HepG2 (cell line): ENCODE data around the gene KHK. TPM values are rescaled to one million over a fixed set of nuclear protein-coding genes. Genes with fewer than 3 reads are reported as not detected.

Experiments
- ATRX ChIP-seq: sonication (generic); formaldehyde crosslinking; IDR thresholded peaks from 2 replicates; pipeline ENCODE4 v1.4.0; 2020; ENCODE audit warnings: missing genetic modification reagents, borderline replicate concordance
- ISL2 ChIP-seq: sonication (generic); formaldehyde crosslinking; IDR thresholded peaks from 2 replicates; pipeline ENCODE4 v1.5.0; 2020; ENCODE audit warnings: missing genetic modification reagents
- KLF15 ChIP-seq: sonication (generic); formaldehyde crosslinking; IDR thresholded peaks from 2 replicates; pipeline ENCODE4 v1.8.1; 2023; ENCODE audit warnings: borderline replicate concordance, mild to moderate bottlenecking, inconsistent platforms, missing genetic modification reagents, mixed read lengths
- MIER2 ChIP-seq: IDR thresholded peaks from 2 replicates; pipeline ENCODE4 v1.6.1; 2016; ENCODE audit warnings: missing biosample characterization, missing genetic modification reagents
- POLR2A ChIP-seq, 2 experiments: IDR thresholded peaks; 2 replicates each; pipeline ENCODE4 v1.6.1; 2011; ENCODE audit warnings: low read depth in 2 of 2, low read length in 2 of 2, mild to moderate bottlenecking in 1 of 2, moderate library complexity in 1 of 2; ENCODE audit not compliant: insufficient read depth in 1 of 2
- TP53 ChIP-seq: sonication (generic); formaldehyde crosslinking; conservative IDR thresholded peaks from 2 replicates; pipeline ENCODE4 v1.4.0; 2020; ENCODE audit warnings: missing genetic modification reagents
- ZNF33A ChIP-seq: sonication (generic); formaldehyde crosslinking; IDR thresholded peaks from 2 replicates; pipeline ENCODE4 v1.5.1; 2020; ENCODE audit warnings: missing genetic modification reagents, mild to moderate bottlenecking, moderate library complexity, borderline replicate concordance
- ZNF652 ChIP-seq: IDR thresholded peaks from 2 replicates; pipeline ENCODE4 v1.6.1; 2016; ENCODE audit warnings: low read depth, borderline replicate concordance
- polyA plus RNA-seq, 8 experiments: library from polyadenylated mRNA; depleted of rRNA in 3 of 8; stranded (reverse) in 7 of 8; unstranded in 1 of 8; fragments of >200 nt; fragmentation: Illumina TruSeq in 4 of 8; extraction: Trizol in 4 of 8; gene quantifications; 2 replicates each; pipeline versions ENCODE4 v1.2.1 to v1.2.3, GENCODE V29; 2011 to 2016; ENCODE audit warnings: low read depth in 4 of 8, missing spikeins in 1 of 8, mixed read lengths in 1 of 8; ENCODE audit not compliant: insufficient read depth in 1 of 8
- total RNA-seq, 5 experiments: library from RNA; depleted of rRNA; stranded (reverse); fragments of >200 nt; fragmentation: Illumina TruSeq; extraction: Trizol; gene quantifications; 2 replicates each; pipeline ENCODE4 v1.2.3, GENCODE V29; 2016; ENCODE audit warnings: low read depth in 1 of 5
- TF ChIP-seq, protein P1 (sequence below): fragments of 450-650 bp; IDR thresholded peaks from 2 replicates; pipeline ENCODE4 v1.6.1; 2017
- TF ChIP-seq, protein P2 (sequence below): sonication (generic); formaldehyde crosslinking; IDR thresholded peaks from 2 replicates; pipeline ENCODE4 v1.5.0; 2020; ENCODE audit warnings: mild to moderate bottlenecking, missing genetic modification reagents, borderline replicate concordance
- TF ChIP-seq, protein P3 (sequence below): sonication (generic); formaldehyde crosslinking; IDR thresholded peaks from 2 replicates; pipeline ENCODE4 v1.9.0; 2021; ENCODE audit warnings: mild to moderate bottlenecking, missing genetic modification reagents
- TF ChIP-seq, protein P4 (sequence below): sonication (generic); formaldehyde crosslinking; IDR thresholded peaks from 2 replicates; pipeline ENCODE4 v1.5.1; 2020; ENCODE audit warnings: mild to moderate bottlenecking, missing genetic modification reagents, borderline replicate concordance

Gene KHK
- total and polyA plus RNA-seq, 2 of the 13 experiments (the other 11 are each of a cell fraction or from before 2014, with no cell fraction given), result 40.9 to 99.2 TPM

DNA sequence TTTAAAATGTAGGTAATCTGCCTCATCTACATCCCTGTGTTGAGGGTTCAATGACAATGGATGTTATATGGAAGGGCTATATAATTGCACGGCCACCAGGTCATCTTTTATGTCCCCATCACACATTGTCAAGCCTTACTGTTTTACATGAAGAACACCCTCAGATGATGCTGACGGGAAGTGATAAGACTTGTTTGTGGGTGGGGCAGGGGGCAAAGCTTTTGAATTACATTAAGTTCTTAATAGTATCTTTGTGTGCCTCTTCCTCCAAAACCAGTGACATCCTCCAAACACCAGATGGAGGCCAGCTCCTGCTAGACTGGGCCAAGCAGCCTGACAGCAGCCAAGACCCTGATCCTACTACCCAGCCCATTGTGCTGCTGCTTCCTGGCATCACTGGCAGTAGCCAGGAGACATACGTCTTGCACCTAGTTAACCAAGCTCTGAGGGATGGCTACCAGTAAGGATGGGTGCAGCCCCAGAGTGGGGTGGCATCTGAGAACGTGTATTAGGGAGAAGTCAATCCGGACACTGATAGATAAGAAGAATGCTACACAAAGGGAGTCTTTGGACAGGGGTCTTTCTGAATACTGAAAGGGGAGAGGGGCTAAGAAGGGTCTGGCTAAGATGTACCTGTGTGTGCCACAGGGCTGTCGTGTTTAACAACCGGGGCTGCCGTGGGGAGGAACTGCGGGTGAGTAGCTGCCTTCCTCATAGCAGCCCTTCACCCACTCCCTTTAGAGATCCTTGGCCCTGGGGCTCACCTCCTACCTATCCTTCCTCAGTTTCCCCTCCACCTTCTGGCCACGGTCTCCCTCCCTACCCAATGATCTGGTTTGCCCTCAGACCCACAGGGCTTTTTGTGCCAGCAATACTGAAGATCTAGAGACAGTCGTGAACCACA lies 42.3 kb downstream of the KHK start (continued):
- TF ChIP-seq, protein P1, sequence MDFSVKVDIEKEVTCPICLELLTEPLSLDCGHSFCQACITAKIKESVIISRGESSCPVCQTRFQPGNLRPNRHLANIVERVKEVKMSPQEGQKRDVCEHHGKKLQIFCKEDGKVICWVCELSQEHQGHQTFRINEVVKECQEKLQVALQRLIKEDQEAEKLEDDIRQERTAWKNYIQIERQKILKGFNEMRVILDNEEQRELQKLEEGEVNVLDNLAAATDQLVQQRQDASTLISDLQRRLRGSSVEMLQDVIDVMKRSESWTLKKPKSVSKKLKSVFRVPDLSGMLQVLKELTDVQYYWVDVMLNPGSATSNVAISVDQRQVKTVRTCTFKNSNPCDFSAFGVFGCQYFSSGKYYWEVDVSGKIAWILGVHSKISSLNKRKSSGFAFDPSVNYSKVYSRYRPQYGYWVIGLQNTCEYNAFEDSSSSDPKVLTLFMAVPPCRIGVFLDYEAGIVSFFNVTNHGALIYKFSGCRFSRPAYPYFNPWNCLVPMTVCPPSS, result no peak
- TF ChIP-seq KLF15 (no peak), ATRX (CRISPR knock-in tag) (no peak), POLR2A (IDR thresholded peaks at IDR 0.05; ENCODE audit: insufficient read depth in 1 of 2, low read depth in 2 of 2, low read length in 2 of 2) (peak in 1 of 2 experiments; percentile 53; a peak in 2 of 4 replicates), ISL2 (no peak), ZNF652 (CRISPR knock-in tag) (no peak), MIER2 (no peak), ZNF33A (CRISPR knock-in tag) (no peak), TP53 (CRISPR knock-in tag) (no peak)
- TF ChIP-seq, protein P2, sequence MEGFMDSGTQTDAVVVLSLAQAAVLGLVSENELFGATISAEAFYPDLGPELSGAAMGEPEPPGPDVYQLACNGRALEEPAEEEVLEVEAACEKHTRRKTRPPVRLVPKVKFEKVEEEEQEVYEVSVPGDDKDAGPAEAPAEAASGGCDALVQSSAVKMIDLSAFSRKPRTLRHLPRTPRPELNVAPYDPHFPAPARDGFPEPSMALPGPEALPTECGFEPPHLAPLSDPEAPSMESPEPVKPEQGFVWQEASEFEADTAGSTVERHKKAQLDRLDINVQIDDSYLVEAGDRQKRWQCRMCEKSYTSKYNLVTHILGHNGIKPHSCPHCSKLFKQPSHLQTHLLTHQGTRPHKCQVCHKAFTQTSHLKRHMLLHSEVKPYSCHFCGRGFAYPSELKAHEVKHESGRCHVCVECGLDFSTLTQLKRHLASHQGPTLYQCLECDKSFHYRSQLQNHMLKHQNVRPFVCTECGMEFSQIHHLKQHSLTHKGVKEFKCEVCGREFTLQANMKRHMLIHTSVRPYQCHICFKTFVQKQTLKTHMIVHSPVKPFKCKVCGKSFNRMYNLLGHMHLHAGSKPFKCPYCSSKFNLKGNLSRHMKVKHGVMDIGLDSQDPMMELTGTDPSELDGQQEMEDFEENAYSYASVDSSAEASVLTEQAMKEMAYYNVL (CRISPR knock-in tag), result no peak
- TF ChIP-seq, protein P3, sequence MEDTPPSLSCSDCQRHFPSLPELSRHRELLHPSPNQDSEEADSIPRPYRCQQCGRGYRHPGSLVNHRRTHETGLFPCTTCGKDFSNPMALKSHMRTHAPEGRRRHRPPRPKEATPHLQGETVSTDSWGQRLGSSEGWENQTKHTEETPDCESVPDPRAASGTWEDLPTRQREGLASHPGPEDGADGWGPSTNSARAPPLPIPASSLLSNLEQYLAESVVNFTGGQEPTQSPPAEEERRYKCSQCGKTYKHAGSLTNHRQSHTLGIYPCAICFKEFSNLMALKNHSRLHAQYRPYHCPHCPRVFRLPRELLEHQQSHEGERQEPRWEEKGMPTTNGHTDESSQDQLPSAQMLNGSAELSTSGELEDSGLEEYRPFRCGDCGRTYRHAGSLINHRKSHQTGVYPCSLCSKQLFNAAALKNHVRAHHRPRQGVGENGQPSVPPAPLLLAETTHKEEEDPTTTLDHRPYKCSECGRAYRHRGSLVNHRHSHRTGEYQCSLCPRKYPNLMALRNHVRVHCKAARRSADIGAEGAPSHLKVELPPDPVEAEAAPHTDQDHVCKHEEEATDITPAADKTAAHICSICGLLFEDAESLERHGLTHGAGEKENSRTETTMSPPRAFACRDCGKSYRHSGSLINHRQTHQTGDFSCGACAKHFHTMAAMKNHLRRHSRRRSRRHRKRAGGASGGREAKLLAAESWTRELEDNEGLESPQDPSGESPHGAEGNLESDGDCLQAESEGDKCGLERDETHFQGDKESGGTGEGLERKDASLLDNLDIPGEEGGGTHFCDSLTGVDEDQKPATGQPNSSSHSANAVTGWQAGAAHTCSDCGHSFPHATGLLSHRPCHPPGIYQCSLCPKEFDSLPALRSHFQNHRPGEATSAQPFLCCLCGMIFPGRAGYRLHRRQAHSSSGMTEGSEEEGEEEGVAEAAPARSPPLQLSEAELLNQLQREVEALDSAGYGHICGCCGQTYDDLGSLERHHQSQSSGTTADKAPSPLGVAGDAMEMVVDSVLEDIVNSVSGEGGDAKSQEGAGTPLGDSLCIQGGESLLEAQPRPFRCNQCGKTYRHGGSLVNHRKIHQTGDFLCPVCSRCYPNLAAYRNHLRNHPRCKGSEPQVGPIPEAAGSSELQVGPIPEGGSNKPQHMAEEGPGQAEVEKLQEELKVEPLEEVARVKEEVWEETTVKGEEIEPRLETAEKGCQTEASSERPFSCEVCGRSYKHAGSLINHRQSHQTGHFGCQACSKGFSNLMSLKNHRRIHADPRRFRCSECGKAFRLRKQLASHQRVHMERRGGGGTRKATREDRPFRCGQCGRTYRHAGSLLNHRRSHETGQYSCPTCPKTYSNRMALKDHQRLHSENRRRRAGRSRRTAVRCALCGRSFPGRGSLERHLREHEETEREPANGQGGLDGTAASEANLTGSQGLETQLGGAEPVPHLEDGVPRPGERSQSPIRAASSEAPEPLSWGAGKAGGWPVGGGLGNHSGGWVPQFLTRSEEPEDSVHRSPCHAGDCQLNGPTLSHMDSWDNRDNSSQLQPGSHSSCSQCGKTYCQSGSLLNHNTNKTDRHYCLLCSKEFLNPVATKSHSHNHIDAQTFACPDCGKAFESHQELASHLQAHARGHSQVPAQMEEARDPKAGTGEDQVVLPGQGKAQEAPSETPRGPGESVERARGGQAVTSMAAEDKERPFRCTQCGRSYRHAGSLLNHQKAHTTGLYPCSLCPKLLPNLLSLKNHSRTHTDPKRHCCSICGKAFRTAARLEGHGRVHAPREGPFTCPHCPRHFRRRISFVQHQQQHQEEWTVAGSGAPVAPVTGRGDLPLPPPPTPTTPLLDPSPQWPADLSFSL (CRISPR knock-in tag), result no peak
- TF ChIP-seq, protein P4, sequence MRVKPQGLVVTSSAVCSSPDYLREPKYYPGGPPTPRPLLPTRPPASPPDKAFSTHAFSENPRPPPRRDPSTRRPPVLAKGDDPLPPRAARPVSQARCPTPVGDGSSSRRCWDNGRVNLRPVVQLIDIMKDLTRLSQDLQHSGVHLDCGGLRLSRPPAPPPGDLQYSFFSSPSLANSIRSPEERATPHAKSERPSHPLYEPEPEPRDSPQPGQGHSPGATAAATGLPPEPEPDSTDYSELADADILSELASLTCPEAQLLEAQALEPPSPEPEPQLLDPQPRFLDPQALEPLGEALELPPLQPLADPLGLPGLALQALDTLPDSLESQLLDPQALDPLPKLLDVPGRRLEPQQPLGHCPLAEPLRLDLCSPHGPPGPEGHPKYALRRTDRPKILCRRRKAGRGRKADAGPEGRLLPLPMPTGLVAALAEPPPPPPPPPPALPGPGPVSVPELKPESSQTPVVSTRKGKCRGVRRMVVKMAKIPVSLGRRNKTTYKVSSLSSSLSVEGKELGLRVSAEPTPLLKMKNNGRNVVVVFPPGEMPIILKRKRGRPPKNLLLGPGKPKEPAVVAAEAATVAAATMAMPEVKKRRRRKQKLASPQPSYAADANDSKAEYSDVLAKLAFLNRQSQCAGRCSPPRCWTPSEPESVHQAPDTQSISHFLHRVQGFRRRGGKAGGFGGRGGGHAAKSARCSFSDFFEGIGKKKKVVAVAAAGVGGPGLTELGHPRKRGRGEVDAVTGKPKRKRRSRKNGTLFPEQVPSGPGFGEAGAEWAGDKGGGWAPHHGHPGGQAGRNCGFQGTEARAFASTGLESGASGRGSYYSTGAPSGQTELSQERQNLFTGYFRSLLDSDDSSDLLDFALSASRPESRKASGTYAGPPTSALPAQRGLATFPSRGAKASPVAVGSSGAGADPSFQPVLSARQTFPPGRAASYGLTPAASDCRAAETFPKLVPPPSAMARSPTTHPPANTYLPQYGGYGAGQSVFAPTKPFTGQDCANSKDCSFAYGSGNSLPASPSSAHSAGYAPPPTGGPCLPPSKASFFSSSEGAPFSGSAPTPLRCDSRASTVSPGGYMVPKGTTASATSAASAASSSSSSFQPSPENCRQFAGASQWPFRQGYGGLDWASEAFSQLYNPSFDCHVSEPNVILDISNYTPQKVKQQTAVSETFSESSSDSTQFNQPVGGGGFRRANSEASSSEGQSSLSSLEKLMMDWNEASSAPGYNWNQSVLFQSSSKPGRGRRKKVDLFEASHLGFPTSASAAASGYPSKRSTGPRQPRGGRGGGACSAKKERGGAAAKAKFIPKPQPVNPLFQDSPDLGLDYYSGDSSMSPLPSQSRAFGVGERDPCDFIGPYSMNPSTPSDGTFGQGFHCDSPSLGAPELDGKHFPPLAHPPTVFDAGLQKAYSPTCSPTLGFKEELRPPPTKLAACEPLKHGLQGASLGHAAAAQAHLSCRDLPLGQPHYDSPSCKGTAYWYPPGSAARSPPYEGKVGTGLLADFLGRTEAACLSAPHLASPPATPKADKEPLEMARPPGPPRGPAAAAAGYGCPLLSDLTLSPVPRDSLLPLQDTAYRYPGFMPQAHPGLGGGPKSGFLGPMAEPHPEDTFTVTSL, result no peak
